HepG2 (cell line): ENCODE results near the gene PCBP4. TPM values are rescaled to one million over a fixed set of nuclear protein-coding genes. Genes with fewer than 3 reads are reported as not detected.

Source experiments
- AGO1 ChIP-seq: fragments of 200-400 bp; formaldehyde crosslinking; IDR thresholded peaks from 2 replicates; pipeline ENCODE4 v1.6.1; 2017; ENCODE audit warnings: mild to moderate bottlenecking, low read depth, low read length, moderate library complexity; ENCODE audit not compliant: poor library complexity, severe bottlenecking
- CBX2 ChIP-seq, 2 experiments: fragments of 200-600 bp in 1 of 2; sonication (generic); formaldehyde crosslinking in 1 of 2; IDR thresholded peaks; 2 replicates each; pipeline versions ENCODE4 v1.7.0 to v1.8.1; 2018 to 2022; ENCODE audit warnings: low read depth in 2 of 2, low read length in 1 of 2, mild to moderate bottlenecking in 1 of 2, missing genetic modification reagents in 1 of 2
- CREB1 ChIP-seq, 2 experiments: fragments of 450-650 bp in 1 of 2; IDR thresholded peaks; 2 replicates each; pipeline ENCODE4 v1.6.1; 2016 to 2017; ENCODE audit warnings: control low read depth in 1 of 2, mild to moderate bottlenecking in 1 of 2, missing compliant biosample characterization in 1 of 2, missing genetic modification characterization in 1 of 2
- ETV5 ChIP-seq: IDR thresholded peaks from 2 replicates; pipeline ENCODE4 v1.6.1; 2018; ENCODE audit warnings: missing biosample characterization, missing genetic modification reagents, inconsistent platforms, borderline replicate concordance
- GATAD1 ChIP-seq: IDR thresholded peaks from 2 replicates; pipeline ENCODE4 v1.6.1; 2016; ENCODE audit warnings: missing genetic modification reagents, missing compliant biosample characterization
- HHEX ChIP-seq: IDR thresholded peaks from 2 replicates; pipeline ENCODE4 v1.6.1; 2016; ENCODE audit warnings: control low read depth
- NR1H2 ChIP-seq: sonication (generic); formaldehyde crosslinking; IDR thresholded peaks from 2 replicates; pipeline ENCODE4 v1.8.1; 2022; ENCODE audit warnings: low read depth, missing genetic modification reagents, borderline replicate concordance
- NR2F6 ChIP-seq, 2 experiments: IDR thresholded peaks; 2 replicates each; pipeline ENCODE4 v1.6.1; 2016; ENCODE audit warnings: antibody characterized with exemption in 1 of 2, mild to moderate bottlenecking in 1 of 2
- SP4 ChIP-seq: sonication (generic); formaldehyde crosslinking; IDR thresholded peaks from 2 replicates; pipeline ENCODE4 v1.8.1; 2023; ENCODE audit warnings: mild to moderate bottlenecking, missing genetic modification reagents
- ZBTB20 ChIP-seq: sonication (generic); formaldehyde crosslinking; IDR thresholded peaks from 2 replicates; pipeline ENCODE4 v1.8.1; 2023; ENCODE audit warnings: missing genetic modification reagents, low read depth, mild to moderate bottlenecking, borderline replicate concordance
- ZBTB8A ChIP-seq: sonication (generic); formaldehyde crosslinking; IDR thresholded peaks from 2 replicates; pipeline ENCODE4 v1.4.0; 2020; ENCODE audit warnings: mild to moderate bottlenecking, low read depth, missing genetic modification reagents, borderline replicate concordance
- ZNF335 ChIP-seq: sonication (generic); formaldehyde crosslinking; IDR thresholded peaks from 2 replicates; pipeline ENCODE4 v1.4.0; 2020; ENCODE audit warnings: missing genetic modification reagents
- ZNF33A ChIP-seq: sonication (generic); formaldehyde crosslinking; IDR thresholded peaks from 2 replicates; pipeline ENCODE4 v1.5.1; 2020; ENCODE audit warnings: missing genetic modification reagents, mild to moderate bottlenecking, moderate library complexity, borderline replicate concordance
- ZNF530 ChIP-seq: sonication (generic); formaldehyde crosslinking; IDR thresholded peaks from 2 replicates; pipeline ENCODE4 v1.5.0; 2020; ENCODE audit warnings: low read depth, mild to moderate bottlenecking, missing genetic modification reagents
- ZNF672 ChIP-seq: sonication (generic); formaldehyde crosslinking; IDR thresholded peaks from 2 replicates; pipeline ENCODE4 v1.8.1; 2022; ENCODE audit warnings: missing genetic modification reagents
- ZNF674 ChIP-seq: sonication (generic); formaldehyde crosslinking; IDR thresholded peaks from 2 replicates; pipeline ENCODE4 v1.5.0; 2020; ENCODE audit warnings: low read depth, mild to moderate bottlenecking, missing genetic modification reagents
- ZSCAN12 ChIP-seq: sonication (generic); formaldehyde crosslinking; IDR thresholded peaks from 2 replicates; pipeline ENCODE4 v1.9.0; 2021; ENCODE audit warnings: mild to moderate bottlenecking, missing genetic modification reagents
- polyA plus RNA-seq, 8 experiments: library from polyadenylated mRNA; depleted of rRNA in 3 of 8; stranded (reverse) in 7 of 8; unstranded in 1 of 8; fragments of >200 nt; fragmentation: Illumina TruSeq in 4 of 8; extraction: Trizol in 4 of 8; gene quantifications; 2 replicates each; pipeline versions ENCODE4 v1.2.1 to v1.2.3, GENCODE V29; 2011 to 2016; ENCODE audit warnings: low read depth in 4 of 8, missing spikeins in 1 of 8, mixed read lengths in 1 of 8; ENCODE audit not compliant: insufficient read depth in 1 of 8
- total RNA-seq, 5 experiments: library from RNA; depleted of rRNA; stranded (reverse); fragments of >200 nt; fragmentation: Illumina TruSeq; extraction: Trizol; gene quantifications; 2 replicates each; pipeline ENCODE4 v1.2.3, GENCODE V29; 2016; ENCODE audit warnings: low read depth in 1 of 5
- TF ChIP-seq, protein P1 (sequence below): IDR thresholded peaks from 2 replicates; pipeline ENCODE4 v1.4.0; 2020; ENCODE audit warnings: mild to moderate bottlenecking, missing genetic modification reagents
- TF ChIP-seq, protein P2 (sequence below): sonication (generic); formaldehyde crosslinking; IDR thresholded peaks from 2 replicates; pipeline ENCODE4 v1.8.0; 2022; ENCODE audit warnings: mild to moderate bottlenecking, missing genetic modification reagents; ENCODE audit not compliant: insufficient replicate concordance
- TF ChIP-seq, protein P3 (sequence below): sonication (generic); formaldehyde crosslinking; IDR thresholded peaks from 2 replicates; pipeline ENCODE4 v1.5.0; 2020; ENCODE audit warnings: mild to moderate bottlenecking, missing genetic modification reagents, borderline replicate concordance
- TF ChIP-seq, protein P4 (sequence below): sonication (generic); formaldehyde crosslinking; IDR thresholded peaks from 2 replicates; pipeline ENCODE4 v1.4.0; 2020; ENCODE audit warnings: mild to moderate bottlenecking, missing genetic modification reagents

PCBP4 gene
- total and polyA plus RNA-seq, 2 of the 13 experiments (the other 11 are each of a cell fraction or from before 2014, with no cell fraction given): 36.8 to 51.3 TPM

DNA sequence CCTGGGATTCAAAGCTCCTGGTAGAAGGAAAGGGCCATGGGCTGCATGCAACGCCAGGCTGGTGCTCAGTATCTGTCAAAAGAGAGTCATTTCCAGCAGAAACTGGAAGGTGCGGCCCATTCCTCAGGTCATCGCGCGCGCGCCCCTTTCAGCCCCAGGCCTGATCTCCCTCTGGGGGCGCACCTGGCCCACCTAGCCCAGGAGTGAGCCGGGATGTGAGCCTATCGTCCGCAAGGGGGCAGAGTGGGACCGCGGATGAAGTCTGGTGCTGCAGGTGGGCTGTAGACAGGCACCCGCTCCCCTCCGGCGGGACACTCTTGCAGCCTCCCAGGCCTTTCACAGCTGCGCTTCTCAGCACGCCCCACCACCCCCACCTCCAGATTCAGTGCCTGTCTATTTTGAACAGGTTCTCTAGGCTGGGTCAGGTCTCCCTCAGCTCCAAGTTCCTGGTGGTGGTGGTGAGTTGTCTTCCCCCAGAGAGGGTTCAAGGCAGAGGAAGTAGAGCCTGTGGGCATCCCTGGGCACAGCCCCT is 34.3 kb upstream of the PCBP4 start (continued):
- TF ChIP-seq, protein P1, sequence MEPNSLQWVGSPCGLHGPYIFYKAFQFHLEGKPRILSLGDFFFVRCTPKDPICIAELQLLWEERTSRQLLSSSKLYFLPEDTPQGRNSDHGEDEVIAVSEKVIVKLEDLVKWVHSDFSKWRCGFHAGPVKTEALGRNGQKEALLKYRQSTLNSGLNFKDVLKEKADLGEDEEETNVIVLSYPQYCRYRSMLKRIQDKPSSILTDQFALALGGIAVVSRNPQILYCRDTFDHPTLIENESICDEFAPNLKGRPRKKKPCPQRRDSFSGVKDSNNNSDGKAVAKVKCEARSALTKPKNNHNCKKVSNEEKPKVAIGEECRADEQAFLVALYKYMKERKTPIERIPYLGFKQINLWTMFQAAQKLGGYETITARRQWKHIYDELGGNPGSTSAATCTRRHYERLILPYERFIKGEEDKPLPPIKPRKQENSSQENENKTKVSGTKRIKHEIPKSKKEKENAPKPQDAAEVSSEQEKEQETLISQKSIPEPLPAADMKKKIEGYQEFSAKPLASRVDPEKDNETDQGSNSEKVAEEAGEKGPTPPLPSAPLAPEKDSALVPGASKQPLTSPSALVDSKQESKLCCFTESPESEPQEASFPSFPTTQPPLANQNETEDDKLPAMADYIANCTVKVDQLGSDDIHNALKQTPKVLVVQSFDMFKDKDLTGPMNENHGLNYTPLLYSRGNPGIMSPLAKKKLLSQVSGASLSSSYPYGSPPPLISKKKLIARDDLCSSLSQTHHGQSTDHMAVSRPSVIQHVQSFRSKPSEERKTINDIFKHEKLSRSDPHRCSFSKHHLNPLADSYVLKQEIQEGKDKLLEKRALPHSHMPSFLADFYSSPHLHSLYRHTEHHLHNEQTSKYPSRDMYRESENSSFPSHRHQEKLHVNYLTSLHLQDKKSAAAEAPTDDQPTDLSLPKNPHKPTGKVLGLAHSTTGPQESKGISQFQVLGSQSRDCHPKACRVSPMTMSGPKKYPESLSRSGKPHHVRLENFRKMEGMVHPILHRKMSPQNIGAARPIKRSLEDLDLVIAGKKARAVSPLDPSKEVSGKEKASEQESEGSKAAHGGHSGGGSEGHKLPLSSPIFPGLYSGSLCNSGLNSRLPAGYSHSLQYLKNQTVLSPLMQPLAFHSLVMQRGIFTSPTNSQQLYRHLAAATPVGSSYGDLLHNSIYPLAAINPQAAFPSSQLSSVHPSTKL (CRISPR knock-in tag): 0 out of 2 replicates have a peak, but pooled peaks have one; percentile 42
- TF ChIP-seq ZNF530 (CRISPR knock-in tag): no peak
- TF ChIP-seq SP4 (CRISPR knock-in tag): peak; percentile 56; the same call in 1 of the 2 replicates
- TF ChIP-seq, protein P2, sequence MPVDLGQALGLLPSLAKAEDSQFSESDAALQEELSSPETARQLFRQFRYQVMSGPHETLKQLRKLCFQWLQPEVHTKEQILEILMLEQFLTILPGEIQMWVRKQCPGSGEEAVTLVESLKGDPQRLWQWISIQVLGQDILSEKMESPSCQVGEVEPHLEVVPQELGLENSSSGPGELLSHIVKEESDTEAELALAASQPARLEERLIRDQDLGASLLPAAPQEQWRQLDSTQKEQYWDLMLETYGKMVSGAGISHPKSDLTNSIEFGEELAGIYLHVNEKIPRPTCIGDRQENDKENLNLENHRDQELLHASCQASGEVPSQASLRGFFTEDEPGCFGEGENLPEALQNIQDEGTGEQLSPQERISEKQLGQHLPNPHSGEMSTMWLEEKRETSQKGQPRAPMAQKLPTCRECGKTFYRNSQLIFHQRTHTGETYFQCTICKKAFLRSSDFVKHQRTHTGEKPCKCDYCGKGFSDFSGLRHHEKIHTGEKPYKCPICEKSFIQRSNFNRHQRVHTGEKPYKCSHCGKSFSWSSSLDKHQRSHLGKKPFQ (CRISPR knock-in tag): no peak
- no peak for TF ChIP-seq NR1H2
- TF ChIP-seq ZBTB8A (CRISPR knock-in tag): no peak
- TF ChIP-seq GATAD1 (CRISPR knock-in tag): peak; percentile 69
- no peak for TF ChIP-seq NR2F6 (IDR thresholded peaks at IDR 0.05)
- TF ChIP-seq NR2F6 (CRISPR knock-in tag; IDR thresholded peaks at IDR 0.05): 0 out of 2 replicates have a peak, but pooled peaks have one; percentile 41
- TF ChIP-seq ETV5 (CRISPR knock-in tag): 0 out of 2 replicates have a peak, but pooled peaks have one; percentile 25
- TF ChIP-seq ZNF335 (CRISPR knock-in tag): no peak
- TF ChIP-seq CBX2 (IDR thresholded peaks at IDR 0.05; ENCODE audit: low read depth, low read length): no peak
- no peak for TF ChIP-seq CBX2 (CRISPR knock-in tag; IDR thresholded peaks at IDR 0.05; ENCODE audit: low read depth)
- TF ChIP-seq ZNF672 (CRISPR knock-in tag): no peak
- TF ChIP-seq, protein P3, sequence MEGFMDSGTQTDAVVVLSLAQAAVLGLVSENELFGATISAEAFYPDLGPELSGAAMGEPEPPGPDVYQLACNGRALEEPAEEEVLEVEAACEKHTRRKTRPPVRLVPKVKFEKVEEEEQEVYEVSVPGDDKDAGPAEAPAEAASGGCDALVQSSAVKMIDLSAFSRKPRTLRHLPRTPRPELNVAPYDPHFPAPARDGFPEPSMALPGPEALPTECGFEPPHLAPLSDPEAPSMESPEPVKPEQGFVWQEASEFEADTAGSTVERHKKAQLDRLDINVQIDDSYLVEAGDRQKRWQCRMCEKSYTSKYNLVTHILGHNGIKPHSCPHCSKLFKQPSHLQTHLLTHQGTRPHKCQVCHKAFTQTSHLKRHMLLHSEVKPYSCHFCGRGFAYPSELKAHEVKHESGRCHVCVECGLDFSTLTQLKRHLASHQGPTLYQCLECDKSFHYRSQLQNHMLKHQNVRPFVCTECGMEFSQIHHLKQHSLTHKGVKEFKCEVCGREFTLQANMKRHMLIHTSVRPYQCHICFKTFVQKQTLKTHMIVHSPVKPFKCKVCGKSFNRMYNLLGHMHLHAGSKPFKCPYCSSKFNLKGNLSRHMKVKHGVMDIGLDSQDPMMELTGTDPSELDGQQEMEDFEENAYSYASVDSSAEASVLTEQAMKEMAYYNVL (CRISPR knock-in tag): no peak
- TF ChIP-seq ZNF674 (CRISPR knock-in tag): no peak
- no peak for TF ChIP-seq ZNF33A (CRISPR knock-in tag)
- TF ChIP-seq ZBTB20 (CRISPR knock-in tag): no peak
- no peak for TF ChIP-seq CREB1 (IDR thresholded peaks at IDR 0.05)
- no peak for TF ChIP-seq CREB1 (CRISPR knock-in tag; IDR thresholded peaks at IDR 0.05)
- TF ChIP-seq HHEX (CRISPR knock-in tag): no peak
- no peak for TF ChIP-seq ZSCAN12 (CRISPR knock-in tag)
- TF ChIP-seq AGO1: no peak
- TF ChIP-seq, protein P4, sequence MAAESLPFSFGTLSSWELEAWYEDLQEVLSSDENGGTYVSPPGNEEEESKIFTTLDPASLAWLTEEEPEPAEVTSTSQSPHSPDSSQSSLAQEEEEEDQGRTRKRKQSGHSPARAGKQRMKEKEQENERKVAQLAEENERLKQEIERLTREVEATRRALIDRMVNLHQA: no peak
